Daoy (cell line): ENCODE measurements around the gene NIN. TPM values are rescaled to one million over a fixed set of nuclear protein-coding genes. Genes with fewer than 3 reads are reported as not detected.

Source experiments
- DNase-seq: peaks from one replicate; pipeline ENCODE4 v3.0.0-alpha.2; 2015; ENCODE audit warnings: low read depth
- total RNA-seq: library from RNA; depleted of rRNA; stranded (reverse); fragments of >200 nt; shearing (Covaris generic); gene quantifications from 2 replicates; pipeline ENCODE4 v1.2.3, GENCODE V29; 2014

NIN gene
- total RNA-seq, 1 experiment from 2014 or later: 44.9 TPM

GRCh38 chr14:50763382-50764007, 67.5 kb downstream of the NIN start:
- peak; percentile 70 for DNase-seq

GRCh38 chr14:50762931-50763300, 68.0 kb downstream of the NIN start:
- DNase-seq: no peak

GRCh38 chr14:50762001-50762930, 68.7 kb downstream of the NIN start:
- peak; percentile 82 for DNase-seq

GRCh38 chr14:50759800-50760543, 71.0 kb downstream of the NIN start:
- no peak for DNase-seq

GRCh38 chr14:50758945-50759344, 72.0 kb downstream of the NIN start:
- no peak for DNase-seq

- DNase-seq: no peak
These were observed 72.7 kb downstream of the NIN start for GRCh38 chr14:50758305-50758704.

GRCh38 chr14:50757702-50758101, 73.3 kb downstream of the NIN start:
- DNase-seq: no peak

- DNase-seq: no peak
These were observed 74.7 kb downstream of the NIN start for GRCh38 chr14:50756300-50756699.

GRCh38 chr14:50750323-50750722, 80.6 kb downstream of the NIN start:
- DNase-seq: no peak

GRCh38 chr14:50745401-50746058, 85.4 kb downstream of the NIN start:
- no peak for DNase-seq

- no peak for DNase-seq
These were observed 86.7 kb downstream of the NIN start for GRCh38 chr14:50744231-50744630.

- DNase-seq: peak; percentile 54
These were observed 89.4 kb downstream of the NIN start for GRCh38 chr14:50741567-50741966.

- DNase-seq: peak; percentile 4
These were observed 90.1 kb downstream of the NIN start for GRCh38 chr14:50740856-50741255.

GRCh38 chr14:50739186-50739585, 91.8 kb downstream of the NIN start:
- no peak for DNase-seq

GRCh38 chr14:50736932-50737419, 94.0 kb downstream of the NIN start:
- no peak for DNase-seq

- no peak for DNase-seq
These were observed 95.8 kb downstream of the NIN start for GRCh38 chr14:50734950-50735695.

- DNase-seq: no peak
These were observed 97.5 kb downstream of the NIN start for GRCh38 chr14:50733494-50733893.

- no peak for DNase-seq
These were observed 102.1 kb downstream of the NIN start for GRCh38 chr14:50728836-50729235.

- DNase-seq: peak; percentile 22
These were observed 104.4 kb downstream of the NIN start for GRCh38 chr14:50726372-50727107.

- DNase-seq: no peak
These were observed 105.2 kb downstream of the NIN start for GRCh38 chr14:50725761-50726160.
